ENCODE measurements around the gene WDR38. TPM values are rescaled to one million over a fixed set of nuclear protein-coding genes. Genes with fewer than 3 reads are reported as not detected.

The WDR38 gene
- total and polyA plus RNA-seq, 2 of the 4 experiments (the other 2 are of a cell fraction) = not detected

DNA sequence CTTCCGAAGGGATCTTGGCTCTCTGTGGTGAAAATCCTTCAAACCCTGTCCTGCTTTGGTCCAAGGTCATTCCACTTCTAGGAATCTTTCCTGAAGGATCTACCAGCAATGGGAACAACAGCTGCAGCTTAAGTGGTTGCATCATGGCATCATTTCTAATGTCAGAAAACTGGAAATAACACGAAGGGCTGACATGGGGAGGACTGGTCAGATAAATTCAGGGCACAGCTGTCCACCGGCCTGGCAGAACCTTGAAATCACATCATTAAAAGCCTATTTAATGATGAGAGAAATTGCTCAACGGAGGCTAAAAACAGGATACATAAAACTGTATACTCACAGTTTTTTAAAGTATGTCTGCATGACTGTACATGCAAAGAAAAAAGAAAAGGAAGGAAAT, 48.1 kb upstream of the WDR38 start:
- in situ Hi-C loops (cut with MboI; ENCODE audit: low sequenced_read_pairs) (no loop called here), dilution Hi-C loops (cut with HindIII; ENCODE audit: low sequenced_read_pairs, unreplicated experiment) (no loop called here), intact Hi-C loops (cut with micrococcal nuclease) (no loop called here)
- Histone ChIP-seq H3K9ac (ENCODE audit: low read depth, low read length) (no peak overlapping the region), H3K56ac (ENCODE audit: extremely low read depth, insufficient read depth, low read length) (no peak overlapping the region), H4K91ac (ENCODE audit: insufficient read depth, low read depth, low read length) (no peak overlapping the region), H3K9me3 (ENCODE audit: control insufficient read depth, insufficient read depth, low read length) (no peaks in the 10 kb centered on the region), H4K5ac (ENCODE audit: low read depth, low read length) (no peak overlapping the region), H3K27ac (ENCODE audit: insufficient read depth, low read length) (no peak overlapping the region), H2BK15ac (ENCODE audit: low read depth, low read length) (no peak overlapping the region), H3K4ac (ENCODE audit: low read depth, low read length) (no peak overlapping the region), H4K8ac (ENCODE audit: low read depth in 2 of 2, low read length in 2 of 2) (peak overlapping the region in 1 of 2 experiments; percentile 35; a peak in 1 of 4 replicates), H3K4me3 (ENCODE audit: insufficient read depth, low read depth, low read length) (no peak overlapping the region), H3K4me2 (ENCODE audit: low read depth, low read length) (no peak overlapping the region), H3K18ac (ENCODE audit: low read depth, low read length) (no peak overlapping the region), H2BK5ac (ENCODE audit: low read depth, low read length, poor library complexity, severe bottlenecking) (no peak overlapping the region), H3K4me1 (ENCODE audit: control insufficient read depth, insufficient read depth, low read length) (peaks cover 4% of the 10 kb centered on the region; the same call in 1 of the 2 replicates), H2AFZ (replicated peaks; ENCODE audit: low read length, poor library complexity) (peak overlapping the region; percentile 4), H3K27me3 (ENCODE audit: control insufficient read depth, insufficient read depth, low read length) (no peaks in the 10 kb centered on the region; the same call in 1 of the 2 replicates), H3K9me1 (ENCODE audit: insufficient read depth, low read length) (peaks cover 2% of the 10 kb centered on the region; the same call in 1 of the 2 replicates), H2BK20ac (ENCODE audit: low read depth, low read length) (no peak overlapping the region), H3K79me1 (ENCODE audit: low read depth in 1 of 2, low read length in 2 of 2) (no peaks in the 10 kb centered on the region), H2AK9ac (replicated peaks; ENCODE audit: low read depth, low read length, poor library complexity) (no peak overlapping the region), H2AK5ac (ENCODE audit: low read depth, low read length) (no peak overlapping the region), H3K23ac (ENCODE audit: low read depth, low read length) (no peak overlapping the region), H4K20me1 (ENCODE audit: insufficient read depth, low read length) (no peaks in the 10 kb centered on the region), H3K36me3 (ENCODE audit: control insufficient read depth, insufficient read depth, low read length) (peaks cover 9% of the 10 kb centered on the region; the same call in 1 of the 2 replicates), H2BK120ac (ENCODE audit: low read depth, low read length) (no peak overlapping the region), H3K14ac (replicated peaks; ENCODE audit: low read depth, low read length) (peak overlapping the region; percentile 16; the same call in 1 of the 2 replicates)
- ChIA-PET CTCF (no interaction called here), POLR2A (ENCODE audit: unreplicated experiment) (no interaction called here)
- no TSS peak for BruUV-seq (replicated peaks)
- WGBS, 2 experiments (ENCODE audit: extremely low coverage in 2 of 2, insufficient read length in 1 of 2) = 13% methylated on average over 1 of the region's 4 CpGs; no CpG with 5 or more reads in 1 of the 2 experiments
- TF ChIP-seq MXI1 (IDR thresholded peaks at IDR 0.05; ENCODE audit: borderline replicate concordance, low read depth, low read length) = no peak
- no peak for TF ChIP-seq RFX5 (IDR thresholded peaks at IDR 0.05; ENCODE audit: low read depth, low read length)
- TF ChIP-seq, protein P1, sequence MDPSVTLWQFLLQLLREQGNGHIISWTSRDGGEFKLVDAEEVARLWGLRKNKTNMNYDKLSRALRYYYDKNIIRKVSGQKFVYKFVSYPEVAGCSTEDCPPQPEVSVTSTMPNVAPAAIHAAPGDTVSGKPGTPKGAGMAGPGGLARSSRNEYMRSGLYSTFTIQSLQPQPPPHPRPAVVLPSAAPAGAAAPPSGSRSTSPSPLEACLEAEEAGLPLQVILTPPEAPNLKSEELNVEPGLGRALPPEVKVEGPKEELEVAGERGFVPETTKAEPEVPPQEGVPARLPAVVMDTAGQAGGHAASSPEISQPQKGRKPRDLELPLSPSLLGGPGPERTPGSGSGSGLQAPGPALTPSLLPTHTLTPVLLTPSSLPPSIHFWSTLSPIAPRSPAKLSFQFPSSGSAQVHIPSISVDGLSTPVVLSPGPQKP (IDR thresholded peaks at IDR 0.05; ENCODE audit: borderline replicate concordance, low read depth, low read length) = no peak
- no peak for TF ChIP-seq CEBPB (IDR thresholded peaks at IDR 0.05; ENCODE audit: low read depth, low read length)
- TF ChIP-seq, protein P2, sequence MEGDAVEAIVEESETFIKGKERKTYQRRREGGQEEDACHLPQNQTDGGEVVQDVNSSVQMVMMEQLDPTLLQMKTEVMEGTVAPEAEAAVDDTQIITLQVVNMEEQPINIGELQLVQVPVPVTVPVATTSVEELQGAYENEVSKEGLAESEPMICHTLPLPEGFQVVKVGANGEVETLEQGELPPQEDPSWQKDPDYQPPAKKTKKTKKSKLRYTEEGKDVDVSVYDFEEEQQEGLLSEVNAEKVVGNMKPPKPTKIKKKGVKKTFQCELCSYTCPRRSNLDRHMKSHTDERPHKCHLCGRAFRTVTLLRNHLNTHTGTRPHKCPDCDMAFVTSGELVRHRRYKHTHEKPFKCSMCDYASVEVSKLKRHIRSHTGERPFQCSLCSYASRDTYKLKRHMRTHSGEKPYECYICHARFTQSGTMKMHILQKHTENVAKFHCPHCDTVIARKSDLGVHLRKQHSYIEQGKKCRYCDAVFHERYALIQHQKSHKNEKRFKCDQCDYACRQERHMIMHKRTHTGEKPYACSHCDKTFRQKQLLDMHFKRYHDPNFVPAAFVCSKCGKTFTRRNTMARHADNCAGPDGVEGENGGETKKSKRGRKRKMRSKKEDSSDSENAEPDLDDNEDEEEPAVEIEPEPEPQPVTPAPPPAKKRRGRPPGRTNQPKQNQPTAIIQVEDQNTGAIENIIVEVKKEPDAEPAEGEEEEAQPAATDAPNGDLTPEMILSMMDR (conservative IDR thresholded peaks at IDR 0.05; ENCODE audit: low read depth, low read length) = no peak
- no peak for TF ChIP-seq RAD21 (IDR thresholded peaks at IDR 0.05; ENCODE audit: low read length)
- TF ChIP-seq BHLHE40 (IDR thresholded peaks at IDR 0.05; ENCODE audit: low read depth, low read length) = no peak
- no peak for TF ChIP-seq FOS (IDR thresholded peaks at IDR 0.05; ENCODE audit: low read depth, low read length)
- TF ChIP-seq MAFK (IDR thresholded peaks at IDR 0.05; ENCODE audit: low read depth, low read length) = no peak
- TF ChIP-seq NFE2L2 (IDR thresholded peaks at IDR 0.05; ENCODE audit: low read depth, low read length) = no peak
- no peak for TF ChIP-seq RCOR1 (IDR thresholded peaks at IDR 0.05; ENCODE audit: insufficient replicate concordance, low read length)
- TF ChIP-seq MAZ (IDR thresholded peaks at IDR 0.05; ENCODE audit: borderline replicate concordance, low read depth, low read length) = no peak
- TF ChIP-seq USF2 (IDR thresholded peaks at IDR 0.05; ENCODE audit: low read depth, low read length) = no peak
- TF ChIP-seq SMC3 (IDR thresholded peaks at IDR 0.05; ENCODE audit: low read depth, low read length) = no peak
- TF ChIP-seq CHD1 (IDR thresholded peaks at IDR 0.05; ENCODE audit: low read depth, low read length) = no peak
- TF ChIP-seq POLR2A (IDR thresholded peaks at IDR 0.05; ENCODE audit: low read depth, low read length) = no peak
- DNase-seq (peak; percentile 29), ATAC-seq (ENCODE audit: low read depth) (peak; percentile 17)

Measured in IMR-90 (cell line).